Neutrophil (primary cell): Measurements from ENCODE around the gene SH3RF1.

ENCODE experiments used
- H3K27ac ChIP-seq: fragments of 200-600 bp; sonication (generic); 2 replicates; pipeline ENCODE4 v1.5.1; 2016; ENCODE audit warnings: mild to moderate bottlenecking, moderate library complexity
- H3K27me3 ChIP-seq: fragments of 200-600 bp; sonication (generic); 2 replicates; pipeline ENCODE4 v1.6.0; 2016; ENCODE audit warnings: mild to moderate bottlenecking
- H3K36me3 ChIP-seq: fragments of 200-600 bp; sonication (generic); 2 replicates; pipeline ENCODE4 v1.5.1; 2017
- H3K4me1 ChIP-seq, 2 experiments: fragments of 200-600 bp in 1 of 2; sonication (generic) in 1 of 2; 1 replicate in 1 of 2; 2 replicates in 1 of 2; pipeline versions ENCODE4 v1.5.1 to v1.6.1; 2013 to 2016; ENCODE audit warnings: low read depth in 1 of 2, low read length in 1 of 2, mild to moderate bottlenecking in 1 of 2, moderate library complexity in 1 of 2; ENCODE audit not compliant: control insufficient read depth in 1 of 2, insufficient read depth in 1 of 2
- H3K4me3 ChIP-seq, 2 experiments: fragments of 200-600 bp in 1 of 2; sonication (generic) in 1 of 2; 1 replicate in 1 of 2; 2 replicates in 1 of 2; pipeline ENCODE4 v1.5.1; 2013 to 2016; ENCODE audit warnings: low read depth in 1 of 2, low read length in 1 of 2, mild to moderate bottlenecking in 1 of 2, moderate library complexity in 1 of 2
- H3K9me3 ChIP-seq: fragments of 200-600 bp; sonication (generic); 2 replicates; pipeline ENCODE4 v1.5.1; 2016
- CTCF ChIP-seq: fragments of 200-600 bp; sonication (generic); IDR thresholded peaks from 2 replicates; pipeline ENCODE4 v1.5.1; 2016; ENCODE audit warnings: antibody characterized with exemption

SH3RF1 gene

GRCh38 chr4:169258141-169258540 lies 12.6 kb downstream of the SH3RF1 start:
- no peaks in the 10 kb centered on the region for H3K27me3 ChIP-seq
- no peaks in the 10 kb centered on the region for H3K36me3 ChIP-seq
- H3K4me3 ChIP-seq = no peak overlapping the region
- H3K27ac ChIP-seq = no peak overlapping the region
- no peaks in the 10 kb centered on the region for H3K9me3 ChIP-seq
- peaks cover 4 to 11% of the 10 kb centered on the region in 2 experiments for H3K4me1 ChIP-seq
- TF ChIP-seq CTCF = no peak

GRCh38 chr4:169256856-169257761 lies 13.6 kb downstream of the SH3RF1 start:
- Histone ChIP-seq H3K27me3 (no peaks in the 10 kb centered on the region), H3K36me3 (no peaks in the 10 kb centered on the region), H3K27ac (no peak overlapping the region), H3K4me3 (no peak overlapping the region), H3K4me1 (peaks cover 4 to 11% of the 10 kb centered on the region in 2 experiments), H3K9me3 (no peaks in the 10 kb centered on the region)
- TF ChIP-seq CTCF = no peak

GRCh38 chr4:169256101-169256612 lies 14.6 kb downstream of the SH3RF1 start:
- peaks cover 4 to 11% of the 10 kb centered on the region in 2 experiments for H3K4me1 ChIP-seq
- H3K9me3 ChIP-seq = no peaks in the 10 kb centered on the region
- no peaks in the 10 kb centered on the region for H3K27me3 ChIP-seq
- no peak for TF ChIP-seq CTCF
- no peak overlapping the region for H3K4me3 ChIP-seq
- no peaks in the 10 kb centered on the region for H3K36me3 ChIP-seq
- H3K27ac ChIP-seq = no peak overlapping the region

GRCh38 chr4:169254546-169254983 lies 16.2 kb downstream of the SH3RF1 start:
- H3K4me3 ChIP-seq = no peak overlapping the region
- no peak for TF ChIP-seq CTCF
- no peaks in the 10 kb centered on the region for H3K27me3 ChIP-seq
- H3K27ac ChIP-seq = no peak overlapping the region
- peaks cover 4 to 11% of the 10 kb centered on the region in 2 experiments for H3K4me1 ChIP-seq
- no peaks in the 10 kb centered on the region for H3K9me3 ChIP-seq
- no peaks in the 10 kb centered on the region for H3K36me3 ChIP-seq

- Histone ChIP-seq H3K4me3 (no peak overlapping the region), H3K36me3 (no peaks in the 10 kb centered on the region), H3K27ac (no peak overlapping the region), H3K4me1 (peaks cover 4 to 11% of the 10 kb centered on the region in 2 experiments), H3K9me3 (no peaks in the 10 kb centered on the region), H3K27me3 (no peaks in the 10 kb centered on the region)
- no peak for TF ChIP-seq CTCF
Measured at GRCh38 chr4:169253904-169254303, 16.9 kb downstream of the SH3RF1 start.
